Neural cell (in vitro differentiated cells): ENCODE results near the gene DAPP1. TPM values are rescaled to one million over a fixed set of nuclear protein-coding genes. Genes with fewer than 3 reads are reported as not detected.

Experiments
- H2AFZ ChIP-seq: fragments of 200-600, 300-800 bp; sonication (generic), shearing (Covaris generic); 2 replicates; pipeline ENCODE4 v1.6.0; 2014; ENCODE audit warnings: low read depth, mild to moderate bottlenecking, antibody characterized with exemption, low read length, moderate library complexity
- H3F3A ChIP-seq: fragments of 200-600 bp; shearing (Covaris generic); 2 replicates; pipeline ENCODE4 v1.6.1; 2016; ENCODE audit warnings: mild to moderate bottlenecking, moderate library complexity, mixed read lengths, antibody characterized with exemption, low read length; ENCODE audit not compliant: insufficient read depth, poor library complexity, severe bottlenecking
- H3K27ac ChIP-seq: fragments of 200-600, 300-800 bp; sonication (generic), shearing (Covaris generic); 2 replicates; pipeline ENCODE4 v1.5.1; 2014; ENCODE audit warnings: mild to moderate bottlenecking, low read length, moderate library complexity
- H3K27me3 ChIP-seq: fragments of 300-800, 200-600 bp; sonication (generic), shearing (Covaris generic); 2 replicates; pipeline ENCODE4 v1.6.0; 2014; ENCODE audit warnings: mild to moderate bottlenecking, low read depth, low read length, moderate library complexity; ENCODE audit not compliant: insufficient read depth
- H3K36me3 ChIP-seq: fragments of 300-800, 200-600 bp; sonication (generic), shearing (Covaris generic); 2 replicates; pipeline ENCODE4 v1.5.1; 2014; ENCODE audit warnings: mild to moderate bottlenecking, antibody characterized with exemption, low read length, moderate library complexity; ENCODE audit not compliant: insufficient read depth
- H3K4me2 ChIP-seq: fragments of 300-800, 200-600 bp; sonication (generic), shearing (Covaris generic); 2 replicates; pipeline ENCODE4 v1.6.0; 2014; ENCODE audit warnings: mild to moderate bottlenecking, low read length
- H3K4me3 ChIP-seq: fragments of 300-800, 200-600 bp; sonication (generic), shearing (Covaris generic); 2 replicates; pipeline ENCODE4 v1.5.1; 2014; ENCODE audit warnings: mild to moderate bottlenecking, low read length, moderate library complexity
- H3K79me2 ChIP-seq: fragments of 200-600 bp; shearing (Covaris generic); replicated peaks from 2 replicates; pipeline ENCODE4 v1.6.0; 2014; ENCODE audit warnings: mild to moderate bottlenecking, low read length, moderate library complexity; ENCODE audit not compliant: insufficient read depth
- H3K9ac ChIP-seq: fragments of 300-800, 200-600 bp; sonication (generic), shearing (Covaris generic); 2 replicates; pipeline ENCODE4 v1.6.1; 2016; ENCODE audit warnings: mild to moderate bottlenecking, low read length, mixed read lengths
- H3K9me2 ChIP-seq: fragments of 200-600 bp; shearing (Covaris generic); 2 replicates; pipeline ENCODE4 v1.6.1; 2016; ENCODE audit warnings: mild to moderate bottlenecking, low read length, mixed read lengths; ENCODE audit not compliant: insufficient read depth
- H3K9me3 ChIP-seq: fragments of 200-600, 300-800 bp; sonication (generic), shearing (Covaris generic); 2 replicates; pipeline ENCODE4 v1.6.1; 2016; ENCODE audit warnings: mild to moderate bottlenecking, mixed run types, low read length, moderate library complexity, mixed read lengths
- H4K20me1 ChIP-seq: fragments of 200-600 bp; shearing (Covaris generic); 2 replicates; pipeline ENCODE4 v1.6.1; 2016; ENCODE audit warnings: mild to moderate bottlenecking, mixed run types; ENCODE audit not compliant: insufficient read depth
- CTCF ChIP-seq: fragments of 450-650 bp; IDR thresholded peaks from 2 replicates; pipeline ENCODE4 v1.5.1; 2014; ENCODE audit warnings: antibody characterized with exemption, mild to moderate bottlenecking, moderate library complexity; ENCODE audit not compliant: poor library complexity, severe bottlenecking
- EP300 ChIP-seq: fragments of 450-650 bp; conservative IDR thresholded peaks from 2 replicates; pipeline ENCODE4 v1.6.1; 2014; ENCODE audit warnings: antibody characterized with exemption, mild to moderate bottlenecking, moderate library complexity; ENCODE audit not compliant: poor library complexity, severe bottlenecking
- EZH2 ChIP-seq: fragments of 200-600, 300-800 bp; shearing (Covaris generic), sonication (generic); IDR thresholded peaks from 2 replicates; pipeline ENCODE4 v1.6.1; 2014; ENCODE audit warnings: antibody characterized with exemption, low read length, borderline replicate concordance, mild to moderate bottlenecking; ENCODE audit not compliant: insufficient read depth, poor library complexity, severe bottlenecking
- MXI1 ChIP-seq: fragments of 450-650 bp; conservative IDR thresholded peaks from 2 replicates; pipeline ENCODE4 v1.6.1; 2014; ENCODE audit warnings: antibody characterized with exemption, mild to moderate bottlenecking; ENCODE audit not compliant: poor library complexity, severe bottlenecking
- POLR2AphosphoS5 ChIP-seq: IDR thresholded peaks from 2 replicates; pipeline ENCODE4 v1.6.1; 2012
- RAD21 ChIP-seq: fragments of 450-650 bp; conservative IDR thresholded peaks from 2 replicates; pipeline ENCODE4 v1.6.1; 2014; ENCODE audit warnings: antibody characterized with exemption, mild to moderate bottlenecking, moderate library complexity
- SMC3 ChIP-seq: fragments of 450-650 bp; conservative IDR thresholded peaks from 2 replicates; pipeline ENCODE4 v1.6.1; 2014; ENCODE audit warnings: antibody characterized with exemption, mild to moderate bottlenecking, moderate library complexity; ENCODE audit not compliant: poor library complexity
- TAF1 ChIP-seq: IDR thresholded peaks from 2 replicates; pipeline ENCODE4 v1.6.1; 2012; ENCODE audit warnings: low read depth
- polyA plus RNA-seq: library from polyadenylated mRNA; depleted of rRNA; stranded (reverse); fragments of >200 nt; gene quantifications from 2 replicates; pipeline ENCODE4 v1.2.3, GENCODE V29; 2014
- TF ChIP-seq, protein P1 (sequence below): IDR thresholded peaks from 2 replicates; pipeline ENCODE4 v1.6.1; 2012; ENCODE audit warnings: borderline replicate concordance

The DAPP1 gene
- polyA plus RNA-seq, 1 donor from 2014 or later: not detected

DNA sequence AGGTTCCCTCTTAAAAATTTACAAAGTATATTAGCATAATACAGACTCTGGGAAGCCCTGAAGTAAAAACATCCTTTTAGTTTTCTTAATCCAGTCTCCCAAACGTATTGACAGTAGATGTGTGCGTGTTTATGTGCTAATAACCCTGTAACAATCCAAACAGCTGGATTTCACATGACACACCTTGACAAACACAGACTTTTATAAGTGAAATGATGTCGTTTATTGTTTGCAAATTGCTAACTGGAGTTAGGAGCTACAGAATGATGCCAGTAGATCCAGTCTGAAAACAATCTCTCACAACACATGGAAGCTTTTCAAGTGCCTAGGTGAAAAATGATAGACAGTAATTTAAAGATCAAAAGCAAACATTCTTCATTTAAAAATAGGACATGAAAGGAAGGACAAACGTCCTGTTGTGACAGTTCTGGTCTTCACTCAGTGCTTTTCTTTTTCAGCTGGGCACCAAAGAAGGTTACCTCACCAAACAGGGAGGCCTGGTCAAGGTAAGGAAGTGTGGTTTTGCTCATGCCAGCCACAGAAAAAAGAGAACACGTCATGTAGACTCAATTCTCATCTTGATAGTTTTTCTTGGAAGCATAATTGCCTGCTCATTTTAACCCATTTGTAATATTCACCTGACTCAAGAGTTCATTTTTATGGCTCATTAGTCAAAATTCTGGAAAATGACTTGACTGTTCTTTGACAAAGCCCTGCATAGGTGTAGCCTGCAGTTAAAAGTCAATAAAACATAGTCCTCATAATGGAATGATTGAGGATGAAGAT lies 44.7 kb downstream of the DAPP1 start:
- Histone ChIP-seq H3K9me3 (no peaks in the 10 kb centered on the region), H3K9me2 (no peaks in the 10 kb centered on the region), H3K27me3 (no peaks in the 10 kb centered on the region), H4K20me1 (no peaks in the 10 kb centered on the region), H3K79me2 (no peaks in the 10 kb centered on the region), H2AFZ (no peak overlapping the region), H3K4me3 (no peak overlapping the region), H3K36me3 (no peaks in the 10 kb centered on the region), H3F3A (no peaks in the 10 kb centered on the region), H3K27ac (no peak overlapping the region), H3K4me2 (no peak overlapping the region), H3K9ac (no peak overlapping the region)
- TF ChIP-seq SMC3: no peak
- TF ChIP-seq TAF1: no peak
- no peak for TF ChIP-seq MXI1
- TF ChIP-seq POLR2AphosphoS5: no peak
- TF ChIP-seq CTCF: no peak
- TF ChIP-seq EP300: no peak
- no peak for TF ChIP-seq RAD21
- TF ChIP-seq, protein P1, sequence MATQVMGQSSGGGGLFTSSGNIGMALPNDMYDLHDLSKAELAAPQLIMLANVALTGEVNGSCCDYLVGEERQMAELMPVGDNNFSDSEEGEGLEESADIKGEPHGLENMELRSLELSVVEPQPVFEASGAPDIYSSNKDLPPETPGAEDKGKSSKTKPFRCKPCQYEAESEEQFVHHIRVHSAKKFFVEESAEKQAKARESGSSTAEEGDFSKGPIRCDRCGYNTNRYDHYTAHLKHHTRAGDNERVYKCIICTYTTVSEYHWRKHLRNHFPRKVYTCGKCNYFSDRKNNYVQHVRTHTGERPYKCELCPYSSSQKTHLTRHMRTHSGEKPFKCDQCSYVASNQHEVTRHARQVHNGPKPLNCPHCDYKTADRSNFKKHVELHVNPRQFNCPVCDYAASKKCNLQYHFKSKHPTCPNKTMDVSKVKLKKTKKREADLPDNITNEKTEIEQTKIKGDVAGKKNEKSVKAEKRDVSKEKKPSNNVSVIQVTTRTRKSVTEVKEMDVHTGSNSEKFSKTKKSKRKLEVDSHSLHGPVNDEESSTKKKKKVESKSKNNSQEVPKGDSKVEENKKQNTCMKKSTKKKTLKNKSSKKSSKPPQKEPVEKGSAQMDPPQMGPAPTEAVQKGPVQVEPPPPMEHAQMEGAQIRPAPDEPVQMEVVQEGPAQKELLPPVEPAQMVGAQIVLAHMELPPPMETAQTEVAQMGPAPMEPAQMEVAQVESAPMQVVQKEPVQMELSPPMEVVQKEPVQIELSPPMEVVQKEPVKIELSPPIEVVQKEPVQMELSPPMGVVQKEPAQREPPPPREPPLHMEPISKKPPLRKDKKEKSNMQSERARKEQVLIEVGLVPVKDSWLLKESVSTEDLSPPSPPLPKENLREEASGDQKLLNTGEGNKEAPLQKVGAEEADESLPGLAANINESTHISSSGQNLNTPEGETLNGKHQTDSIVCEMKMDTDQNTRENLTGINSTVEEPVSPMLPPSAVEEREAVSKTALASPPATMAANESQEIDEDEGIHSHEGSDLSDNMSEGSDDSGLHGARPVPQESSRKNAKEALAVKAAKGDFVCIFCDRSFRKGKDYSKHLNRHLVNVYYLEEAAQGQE: no peak
- no peak for TF ChIP-seq EZH2

GRCh38 chr4:99863804-99864203 lies 47.2 kb downstream of the DAPP1 start:
- H3K79me2 ChIP-seq: no peaks in the 10 kb centered on the region
- no peaks in the 10 kb centered on the region for H3K27me3 ChIP-seq
- no peak overlapping the region for H3K9ac ChIP-seq
- H3F3A ChIP-seq: no peaks in the 10 kb centered on the region
- TF ChIP-seq CTCF: no peak
- TF ChIP-seq RAD21: no peak
- TF ChIP-seq MXI1: no peak
- TF ChIP-seq EZH2: no peak
- TF ChIP-seq, protein P1: no peak
- TF ChIP-seq SMC3: no peak
- H3K4me2 ChIP-seq: no peak overlapping the region
- no peaks in the 10 kb centered on the region for H3K9me3 ChIP-seq
- H3K9me2 ChIP-seq: no peaks in the 10 kb centered on the region
- H3K27ac ChIP-seq: no peak overlapping the region
- H3K36me3 ChIP-seq: no peaks in the 10 kb centered on the region
- H2AFZ ChIP-seq: no peak overlapping the region
- no peak overlapping the region for H3K4me3 ChIP-seq
- H4K20me1 ChIP-seq: no peaks in the 10 kb centered on the region
